HG03045 (cell line): ENCODE data around the gene ZNF219.

Source experiments
- ATAC-seq: cut with Tn5 transposase; IDR thresholded peaks from one replicate; pipeline ENCODE4 v1.9.1; 2021; ENCODE audit warnings: mild to moderate bottlenecking, moderate library complexity; ENCODE audit not compliant: unreplicated experiment

ZNF219 gene

GRCh38 chr14:21069388-21070082, 28.9 kb downstream of the ZNF219 start:
- ATAC-seq = no peak

GRCh38 chr14:21068521-21069387, 29.7 kb downstream of the ZNF219 start:
- ATAC-seq = no peak

- ATAC-seq = no peak
These were observed 31.5 kb downstream of the ZNF219 start for GRCh38 chr14:21066882-21067502.

GRCh38 chr14:21063479-21063878, 35.0 kb downstream of the ZNF219 start:
- no peak for ATAC-seq

- no peak for ATAC-seq
These were observed 37.1 kb downstream of the ZNF219 start for GRCh38 chr14:21061347-21061668.

GRCh38 chr14:21060614-21061346, 37.7 kb downstream of the ZNF219 start:
- ATAC-seq = no peak

GRCh38 chr14:21059842-21060613, 38.4 kb downstream of the ZNF219 start:
- ATAC-seq = no peak

- no peak for ATAC-seq
These were observed 39.6 kb downstream of the ZNF219 start for GRCh38 chr14:21058903-21059302.

- ATAC-seq = no peak
These were observed 40.4 kb downstream of the ZNF219 start, which contains the start of gene RNASE8 for GRCh38 chr14:21057803-21058675. RNASE8 (plus strand) TSS chr14:21057822; CDS start chr14:21057893, 71 bp downstream.

- no peak for ATAC-seq
These were observed 41.8 kb downstream of the ZNF219 start for GRCh38 chr14:21056520-21057163.

GRCh38 chr14:21055432-21056117, 42.9 kb downstream of the ZNF219 start:
- no peak for ATAC-seq

GRCh38 chr14:21054768-21055145, 43.7 kb downstream of the ZNF219 start:
- ATAC-seq = no peak

- no peak for ATAC-seq
These were observed 44.2 kb downstream of the ZNF219 start for GRCh38 chr14:21054123-21054767.

GRCh38 chr14:21053184-21054122, 45.0 kb downstream of the ZNF219 start:
- no peak for ATAC-seq

- ATAC-seq = no peak
These were observed 47.9 kb downstream of the ZNF219 start for GRCh38 chr14:21050597-21050996.

- no peak for ATAC-seq
These were observed 49.2 kb downstream of the ZNF219 start for GRCh38 chr14:21049271-21049673.

- ATAC-seq = no peak
These were observed 49.8 kb downstream of the ZNF219 start for GRCh38 chr14:21048638-21049037.
